ENCODE data around the gene FLT3.

The FLT3 gene

DNA sequence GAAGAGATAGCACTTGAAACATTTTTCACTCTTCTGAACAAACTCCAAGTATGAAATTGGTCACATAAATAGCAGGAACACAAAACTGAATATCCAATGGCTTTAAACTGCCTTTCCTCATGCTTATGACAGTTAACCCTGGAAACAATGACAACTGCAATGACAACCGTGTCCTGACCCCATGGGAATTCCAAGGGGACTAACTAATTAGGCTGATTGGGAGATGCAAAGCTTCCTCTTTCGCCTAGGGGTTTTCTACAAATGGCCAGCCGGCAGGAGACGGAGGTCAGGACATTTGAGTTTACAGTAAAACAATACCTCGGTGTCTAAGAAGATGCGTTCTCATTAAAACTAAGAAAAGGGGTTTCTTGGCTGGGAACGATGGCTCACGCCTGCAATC lies 58.9 kb downstream of the FLT3 start:
- no peak overlapping the region for H3K4me3 ChIP-seq (ENCODE audit: insufficient read depth, low read length, poor library complexity, severe bottlenecking)
- H3K27me3 ChIP-seq (ENCODE audit: low read length) = no peaks in the 10 kb centered on the region
- H3K9me3 ChIP-seq (ENCODE audit: insufficient read depth, low read length) = no peaks in the 10 kb centered on the region
- no peaks in the 10 kb centered on the region for H4K20me1 ChIP-seq (ENCODE audit: low read depth, low read length)
- TF ChIP-seq, protein P1, sequence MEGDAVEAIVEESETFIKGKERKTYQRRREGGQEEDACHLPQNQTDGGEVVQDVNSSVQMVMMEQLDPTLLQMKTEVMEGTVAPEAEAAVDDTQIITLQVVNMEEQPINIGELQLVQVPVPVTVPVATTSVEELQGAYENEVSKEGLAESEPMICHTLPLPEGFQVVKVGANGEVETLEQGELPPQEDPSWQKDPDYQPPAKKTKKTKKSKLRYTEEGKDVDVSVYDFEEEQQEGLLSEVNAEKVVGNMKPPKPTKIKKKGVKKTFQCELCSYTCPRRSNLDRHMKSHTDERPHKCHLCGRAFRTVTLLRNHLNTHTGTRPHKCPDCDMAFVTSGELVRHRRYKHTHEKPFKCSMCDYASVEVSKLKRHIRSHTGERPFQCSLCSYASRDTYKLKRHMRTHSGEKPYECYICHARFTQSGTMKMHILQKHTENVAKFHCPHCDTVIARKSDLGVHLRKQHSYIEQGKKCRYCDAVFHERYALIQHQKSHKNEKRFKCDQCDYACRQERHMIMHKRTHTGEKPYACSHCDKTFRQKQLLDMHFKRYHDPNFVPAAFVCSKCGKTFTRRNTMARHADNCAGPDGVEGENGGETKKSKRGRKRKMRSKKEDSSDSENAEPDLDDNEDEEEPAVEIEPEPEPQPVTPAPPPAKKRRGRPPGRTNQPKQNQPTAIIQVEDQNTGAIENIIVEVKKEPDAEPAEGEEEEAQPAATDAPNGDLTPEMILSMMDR (IDR thresholded peaks at IDR 0.05; ENCODE audit: insufficient read depth, low read length, poor library complexity, severe bottlenecking) = no peak
- TF ChIP-seq EZH2phosphoT487 (conservative IDR thresholded peaks at IDR 0.05; ENCODE audit: low read length) = no peak
- H3F3A ChIP-seq (ENCODE audit: insufficient read depth) = no peaks in the 10 kb centered on the region
- H3K4me2 ChIP-seq (ENCODE audit: low read depth, low read length, poor library complexity, severe bottlenecking) = no peak overlapping the region
- H3K27ac ChIP-seq (ENCODE audit: low read depth, low read length) = no peak overlapping the region
- no peaks in the 10 kb centered on the region for H3K79me2 ChIP-seq (ENCODE audit: insufficient read depth, low read length)
- H3K9ac ChIP-seq (ENCODE audit: low read length) = no peak overlapping the region
- no peaks in the 10 kb centered on the region for H3K36me3 ChIP-seq (ENCODE audit: low read length)
- H3K9me2 ChIP-seq (replicated peaks; ENCODE audit: insufficient read depth, low read length) = no peaks in the 10 kb centered on the region
- no peak overlapping the region for H2AFZ ChIP-seq (ENCODE audit: low read depth, low read length, severe bottlenecking)

GRCh38 chr13:28041031-28041461 lies 59.3 kb downstream of the FLT3 start:
- TF ChIP-seq EZH2phosphoT487 (conservative IDR thresholded peaks at IDR 0.05; ENCODE audit: low read length) = no peak
- TF ChIP-seq, protein P1 (IDR thresholded peaks at IDR 0.05; ENCODE audit: insufficient read depth, low read length, poor library complexity, severe bottlenecking) = no peak
- Histone ChIP-seq H3K36me3 (ENCODE audit: low read length) (no peaks in the 10 kb centered on the region), H3F3A (ENCODE audit: insufficient read depth) (no peaks in the 10 kb centered on the region), H2AFZ (ENCODE audit: low read depth, low read length, severe bottlenecking) (no peak overlapping the region), H4K20me1 (ENCODE audit: low read depth, low read length) (no peaks in the 10 kb centered on the region), H3K27ac (ENCODE audit: low read depth, low read length) (no peak overlapping the region), H3K9me3 (ENCODE audit: insufficient read depth, low read length) (no peaks in the 10 kb centered on the region), H3K4me3 (ENCODE audit: insufficient read depth, low read length, poor library complexity, severe bottlenecking) (no peak overlapping the region), H3K27me3 (ENCODE audit: low read length) (no peaks in the 10 kb centered on the region), H3K4me2 (ENCODE audit: low read depth, low read length, poor library complexity, severe bottlenecking) (no peak overlapping the region), H3K9ac (ENCODE audit: low read length) (no peak overlapping the region), H3K79me2 (ENCODE audit: insufficient read depth, low read length) (no peaks in the 10 kb centered on the region), H3K9me2 (replicated peaks; ENCODE audit: insufficient read depth, low read length) (no peaks in the 10 kb centered on the region)

DNA sequence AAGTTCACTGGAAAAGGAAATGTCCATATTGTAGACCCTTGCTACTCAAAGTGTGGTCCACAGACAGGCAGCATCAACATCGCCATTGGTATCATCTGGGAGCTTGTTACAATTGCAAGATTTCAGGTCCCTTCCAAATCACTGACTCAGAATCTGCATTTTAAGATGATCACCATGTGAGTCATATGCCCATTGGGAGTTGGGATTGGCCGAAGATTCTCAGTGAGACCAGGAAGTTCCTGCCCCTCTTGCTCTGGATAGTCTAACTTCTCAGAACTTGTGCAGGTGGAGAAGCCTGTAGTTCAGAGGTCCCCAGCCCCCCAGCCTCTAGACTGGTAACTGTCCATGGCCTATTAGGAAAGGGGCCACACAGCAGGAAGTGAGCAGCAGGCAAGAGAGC lies 63.0 kb downstream of the FLT3 start:
- Histone ChIP-seq H3F3A (ENCODE audit: insufficient read depth) (no peaks in the 10 kb centered on the region), H3K9ac (ENCODE audit: low read length) (no peak overlapping the region), H3K27me3 (ENCODE audit: low read length) (no peaks in the 10 kb centered on the region), H3K79me2 (ENCODE audit: insufficient read depth, low read length) (no peaks in the 10 kb centered on the region), H2AFZ (ENCODE audit: low read depth, low read length, severe bottlenecking) (no peak overlapping the region), H4K20me1 (ENCODE audit: low read depth, low read length) (no peaks in the 10 kb centered on the region), H3K4me2 (ENCODE audit: low read depth, low read length, poor library complexity, severe bottlenecking) (no peak overlapping the region), H3K9me3 (ENCODE audit: insufficient read depth, low read length) (no peaks in the 10 kb centered on the region), H3K27ac (ENCODE audit: low read depth, low read length) (no peak overlapping the region), H3K4me3 (ENCODE audit: insufficient read depth, low read length, poor library complexity, severe bottlenecking) (no peak overlapping the region), H3K36me3 (ENCODE audit: low read length) (no peaks in the 10 kb centered on the region), H3K9me2 (replicated peaks; ENCODE audit: insufficient read depth, low read length) (no peaks in the 10 kb centered on the region)
- TF ChIP-seq, protein P1 (IDR thresholded peaks at IDR 0.05; ENCODE audit: insufficient read depth, low read length, poor library complexity, severe bottlenecking) = no peak
- no peak for TF ChIP-seq EZH2phosphoT487 (conservative IDR thresholded peaks at IDR 0.05; ENCODE audit: low read length)
